ENCODE data around the gene WSB2. TPM values are rescaled to one million over a fixed set of nuclear protein-coding genes. Genes with fewer than 3 reads are reported as not detected.
"Not testable (repeated sequence)": the region's sequence is repeated elsewhere in the genome, so short reads cannot be mapped to it uniquely, and the experiment has no call there.

The WSB2 gene
- total RNA-seq, 1 experiment from 2014 or later = 55.9 TPM

- H3K36me3 Mint-ChIP-seq (ENCODE audit: insufficient read depth, unreplicated experiment) = peaks cover 20% of the 10 kb centered on the region
- intact Hi-C loops (cut with micrococcal nuclease) = no loop called here
- TF ChIP-seq CTCF (IDR thresholded peaks at IDR 0.05; ENCODE audit: unreplicated experiment) = no peak
- BruUV-seq (replicated peaks) = no TSS peak
- H3K4me1 Mint-ChIP-seq (ENCODE audit: insufficient read depth, unreplicated experiment) = peaks cover 6% of the 10 kb centered on the region
- H3K9me3 Mint-ChIP-seq (ENCODE audit: unreplicated experiment) = no peaks in the 10 kb centered on the region
- no peak for DNase-seq (ENCODE audit: unreplicated experiment)
- H3K4me3 Mint-ChIP-seq (ENCODE audit: unreplicated experiment) = no peak overlapping the region
- CTCF ChIA-PET = interaction anchor here (0.6 to 1.4 kb wide), 6 partner anchors 9 to 1545 kb away, joined by 3 to 5 read pairs (median 4); partner anchors contain the start of gene VSIG10
- POLR2A ChIA-PET = interaction anchor here (0.6 to 0.9 kb wide), 2 partner anchors 9 to 42 kb away, joined by 3 to 5 read pairs; partner anchors contain the start of genes PEBP1 and VSIG10
- H3K27ac Mint-ChIP-seq (ENCODE audit: low read depth, unreplicated experiment) = no peak overlapping the region
- no peaks in the 10 kb centered on the region for H3K27me3 Mint-ChIP-seq (ENCODE audit: insufficient read depth, unreplicated experiment)
These were observed 33.1 kb upstream of the WSB2 start for GRCh38 chr12:118094039-118094438.

- DNase-seq (ENCODE audit: unreplicated experiment) = no peak
- H3K9me3 Mint-ChIP-seq (ENCODE audit: unreplicated experiment) = no peaks in the 10 kb centered on the region
- ChIA-PET POLR2A (interaction anchor here (1.2 kb wide), 1 partner anchor 13 kb away, joined by 6 read pairs; no protein-coding TSS in a partner anchor), CTCF (interaction anchor here (0.8 kb wide), 1 partner anchor 233 kb away, joined by 3 read pairs; no protein-coding TSS in a partner anchor)
- TF ChIP-seq CTCF (IDR thresholded peaks at IDR 0.05; ENCODE audit: unreplicated experiment) = no peak
- intact Hi-C loops (cut with micrococcal nuclease) = no loop called here
- H3K4me1 Mint-ChIP-seq (ENCODE audit: insufficient read depth, unreplicated experiment) = peaks cover 6% of the 10 kb centered on the region
- no TSS peak for BruUV-seq (replicated peaks)
- no peaks in the 10 kb centered on the region for H3K27me3 Mint-ChIP-seq (ENCODE audit: insufficient read depth, unreplicated experiment)
- no peak overlapping the region for H3K4me3 Mint-ChIP-seq (ENCODE audit: unreplicated experiment)
- H3K36me3 Mint-ChIP-seq (ENCODE audit: insufficient read depth, unreplicated experiment) = peaks cover 14% of the 10 kb centered on the region
- peak overlapping the region; percentile 11 for H3K27ac Mint-ChIP-seq (ENCODE audit: low read depth, unreplicated experiment)
These were observed 28.8 kb upstream of the WSB2 start for GRCh38 chr12:118089782-118090181.

- TF ChIP-seq CTCF (IDR thresholded peaks at IDR 0.05; ENCODE audit: unreplicated experiment) = no peak
- CTCF ChIA-PET = interaction anchor here (1.5 kb wide), 1 partner anchor 207 kb away, joined by 4 read pairs; no protein-coding TSS in a partner anchor
- Mint-ChIP-seq H3K4me3 (ENCODE audit: unreplicated experiment) (no peak overlapping the region), H3K27ac (ENCODE audit: low read depth, unreplicated experiment) (no peak overlapping the region), H3K27me3 (ENCODE audit: insufficient read depth, unreplicated experiment) (no peaks in the 10 kb centered on the region), H3K4me1 (ENCODE audit: insufficient read depth, unreplicated experiment) (no peaks in the 10 kb centered on the region), H3K9me3 (ENCODE audit: unreplicated experiment) (no peaks in the 10 kb centered on the region), H3K36me3 (ENCODE audit: insufficient read depth, unreplicated experiment) (peaks cover 8% of the 10 kb centered on the region)
- intact Hi-C loops (cut with micrococcal nuclease) = no loop called here
- POLR2A ChIA-PET = no interaction called here
- BruUV-seq (replicated peaks) = no TSS peak
- no peak for DNase-seq (ENCODE audit: unreplicated experiment)
These were observed 21.2 kb upstream of the WSB2 start for GRCh38 chr12:118082161-118082560.

GRCh38 chr12:118081521-118081920, 20.5 kb upstream of the WSB2 start:
- intact Hi-C loops (cut with micrococcal nuclease); DNase-seq (ENCODE audit: unreplicated experiment); H3K36me3 Mint-ChIP-seq (ENCODE audit: insufficient read depth, unreplicated experiment); BruUV-seq (replicated peaks); H3K9me3 Mint-ChIP-seq (ENCODE audit: unreplicated experiment); H3K4me1 Mint-ChIP-seq (ENCODE audit: insufficient read depth, unreplicated experiment); H3K4me3 Mint-ChIP-seq (ENCODE audit: unreplicated experiment); H3K27me3 Mint-ChIP-seq (ENCODE audit: insufficient read depth, unreplicated experiment); H3K27ac Mint-ChIP-seq (ENCODE audit: low read depth, unreplicated experiment): not testable (repeated sequence)
- POLR2A ChIA-PET = interaction anchor here (0.6 kb wide), 1 partner anchor 21 kb away, joined by 6 read pairs; no protein-coding TSS in a partner anchor
- CTCF ChIA-PET = interaction anchor here (0.6 kb wide), 1 partner anchor 46 kb away, joined by 3 read pairs; no protein-coding TSS in a partner anchor

Measured in MCF 10A (cell line).